ENCODE results near the gene KCNIP1.

The KCNIP1 gene

DNA sequence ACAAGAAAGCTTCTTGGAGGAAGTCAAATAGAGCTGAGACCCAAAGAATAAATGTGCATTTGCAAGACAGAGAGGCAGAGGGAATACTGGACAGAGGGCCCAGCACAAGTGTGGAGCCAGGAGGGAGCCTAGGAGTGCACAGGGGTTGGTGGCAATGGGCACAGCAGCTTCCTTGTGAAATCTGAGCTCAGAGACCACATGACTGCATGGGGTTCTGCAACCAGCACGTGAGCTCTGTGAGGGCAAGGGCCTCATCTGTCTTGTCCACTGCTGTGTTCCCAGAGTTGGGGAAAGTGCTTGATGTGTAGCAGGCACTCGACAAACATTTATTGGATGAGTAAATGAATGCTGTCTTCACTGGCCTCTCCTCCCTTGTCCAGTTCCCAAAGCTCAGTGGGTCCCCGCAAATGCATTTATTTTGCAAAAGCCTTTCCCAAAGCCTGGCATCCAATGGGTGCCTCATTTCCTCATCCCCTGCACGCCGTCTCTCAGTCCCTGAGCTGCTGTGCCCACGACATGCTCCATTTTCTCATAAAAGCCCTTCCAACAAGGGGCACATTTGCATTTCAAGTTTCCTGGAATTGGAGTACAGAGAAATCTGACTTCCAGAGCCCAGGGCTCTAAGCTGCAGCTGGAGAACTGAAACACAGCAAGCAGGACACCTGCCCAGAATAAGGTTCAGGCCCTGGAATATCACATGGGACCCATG lies 58.5 kb downstream of the KCNIP1 start:
- no peak for DNase-seq (ENCODE audit: low read depth in 2 of 2, low spot score in 1 of 2)

- DNase-seq (ENCODE audit: low read depth in 2 of 2, low spot score in 1 of 2): no peak
These were observed 59.0 kb downstream of the KCNIP1 start for GRCh38 chr5:170562875-170563228.

GRCh38 chr5:170563824-170564567 lies 60.2 kb downstream of the KCNIP1 start:
- no peak for DNase-seq (ENCODE audit: low read depth in 2 of 2, low spot score in 1 of 2)

GRCh38 chr5:170565072-170565471 lies 61.3 kb downstream of the KCNIP1 start:
- no peak for DNase-seq (ENCODE audit: low read depth in 2 of 2, low spot score in 1 of 2)

DNA sequence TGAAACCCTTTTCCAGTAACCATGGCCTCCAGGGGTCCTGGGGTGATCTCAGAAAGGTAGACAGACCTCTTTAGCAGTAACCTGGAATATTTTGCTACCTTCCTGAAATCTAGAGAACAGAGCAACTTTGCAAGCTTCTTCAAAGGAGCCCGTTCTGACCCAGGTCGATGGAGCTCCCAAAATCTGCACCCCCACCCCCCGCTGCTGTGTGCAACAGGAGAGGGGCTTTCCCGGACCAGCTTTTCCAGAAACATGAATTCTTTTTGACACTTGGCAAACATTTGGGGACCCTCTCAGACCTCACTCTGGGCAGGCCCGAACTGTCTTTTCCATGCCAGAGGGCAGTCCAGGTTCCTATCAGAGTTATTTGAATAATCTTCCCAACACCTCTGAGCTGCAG lies 65.3 kb downstream of the KCNIP1 start:
- no peak for DNase-seq (ENCODE audit: low read depth in 2 of 2, low spot score in 1 of 2)

- no peak for DNase-seq (ENCODE audit: low read depth in 2 of 2, low spot score in 1 of 2)
These were observed 66.7 kb downstream of the KCNIP1 start for GRCh38 chr5:170570476-170570875.

- DNase-seq (ENCODE audit: low read depth in 2 of 2, low spot score in 1 of 2): no peak
These were observed 67.5 kb downstream of the KCNIP1 start for GRCh38 chr5:170571281-170571731.

GRCh38 chr5:170571875-170572852 lies 68.3 kb downstream of the KCNIP1 start:
- no peak for DNase-seq (ENCODE audit: low read depth in 2 of 2, low spot score in 1 of 2)

DNA sequence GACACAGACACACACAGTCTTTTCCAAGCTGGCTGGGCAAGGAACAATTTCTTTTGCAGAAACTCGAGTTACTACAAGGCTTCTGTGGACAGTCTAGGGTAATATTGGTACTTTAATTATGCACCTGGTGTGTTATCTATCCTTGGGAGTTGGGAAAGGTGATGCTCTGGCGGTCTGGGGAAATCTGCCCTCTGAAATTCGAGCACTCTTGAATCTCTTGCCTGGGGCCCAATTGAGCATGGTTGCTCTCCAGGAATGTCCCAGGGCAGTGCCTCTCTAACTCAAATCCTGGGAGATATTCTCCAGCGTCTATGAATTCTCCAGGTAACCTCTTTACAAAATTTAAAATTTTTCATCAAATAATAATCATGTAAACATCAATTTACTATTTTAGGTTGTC lies 69.3 kb downstream of the KCNIP1 start:
- DNase-seq (ENCODE audit: low read depth in 2 of 2, low spot score in 1 of 2): no peak

GRCh38 chr5:170573660-170574059 lies 69.8 kb downstream of the KCNIP1 start:
- no peak for DNase-seq (ENCODE audit: low read depth in 2 of 2, low spot score in 1 of 2)

DNA sequence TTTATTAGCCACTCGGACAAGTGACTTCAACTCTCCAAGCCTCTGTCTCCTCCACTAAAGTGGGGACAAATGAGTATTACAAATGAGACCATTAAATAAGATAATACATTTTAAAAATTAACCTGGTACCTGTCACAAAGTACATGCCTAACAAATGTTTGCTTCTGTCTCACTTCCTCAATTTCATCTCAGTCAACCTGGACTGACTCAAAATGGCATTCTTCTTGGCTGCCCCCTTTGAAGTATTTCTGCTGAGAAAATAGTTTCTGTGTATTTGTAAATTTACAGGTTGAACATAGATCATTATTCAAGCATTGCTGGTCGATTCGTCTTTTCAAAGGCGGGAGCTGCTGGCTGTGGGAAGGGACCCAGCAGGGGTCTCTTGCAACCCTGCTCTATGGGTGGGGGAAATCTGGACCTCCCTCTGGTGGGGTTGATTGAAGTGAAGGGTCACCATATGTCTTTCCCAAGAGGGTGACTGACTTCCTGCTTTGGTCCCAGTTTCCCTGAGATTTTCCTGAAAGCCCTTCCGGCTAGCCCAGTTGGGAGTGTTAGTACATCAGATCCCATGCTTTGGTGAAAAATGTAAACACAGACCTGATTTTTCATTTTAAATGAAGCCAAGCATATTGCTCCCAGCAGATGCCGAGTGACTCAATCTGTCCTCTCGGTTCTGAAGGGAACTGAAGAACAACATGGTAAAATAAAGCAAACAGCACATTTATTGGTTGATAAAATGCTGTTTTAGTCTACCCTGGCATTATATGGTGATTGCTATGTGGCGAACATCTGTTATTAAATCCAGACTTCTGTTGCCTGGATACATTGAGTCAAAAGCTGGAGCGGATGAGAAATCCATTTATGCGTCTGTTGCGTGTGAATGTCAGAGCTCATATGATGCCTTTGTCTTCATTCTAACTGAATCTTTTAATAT lies 73.0 kb downstream of the KCNIP1 start:
- DNase-seq (ENCODE audit: low read depth in 2 of 2, low spot score in 1 of 2): no peak

DNA sequence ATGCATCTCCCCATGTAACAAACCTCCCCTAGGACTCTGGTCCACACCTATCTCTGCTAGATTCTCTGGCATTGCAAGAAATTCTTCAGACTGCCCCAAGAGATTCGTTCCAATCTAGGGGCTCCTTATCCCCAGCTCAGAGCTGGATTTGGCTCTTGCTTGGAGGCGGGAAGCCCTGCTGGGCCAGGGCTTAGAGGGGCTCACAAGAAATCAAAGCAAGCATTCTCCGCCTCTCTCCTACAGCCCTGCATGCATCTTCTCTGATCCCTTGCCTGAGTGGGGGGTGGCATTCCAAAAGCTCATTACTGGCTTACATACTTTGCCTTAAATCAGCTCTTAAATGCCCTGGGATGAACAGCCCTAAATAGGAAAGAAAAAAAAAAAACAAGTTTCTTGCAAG lies 75.8 kb downstream of the KCNIP1 start:
- no peak for DNase-seq (ENCODE audit: low read depth in 2 of 2, low spot score in 1 of 2)

GRCh38 chr5:170581211-170581610 lies 77.4 kb downstream of the KCNIP1 start:
- DNase-seq (ENCODE audit: low read depth in 2 of 2, low spot score in 1 of 2): no peak

DNA sequence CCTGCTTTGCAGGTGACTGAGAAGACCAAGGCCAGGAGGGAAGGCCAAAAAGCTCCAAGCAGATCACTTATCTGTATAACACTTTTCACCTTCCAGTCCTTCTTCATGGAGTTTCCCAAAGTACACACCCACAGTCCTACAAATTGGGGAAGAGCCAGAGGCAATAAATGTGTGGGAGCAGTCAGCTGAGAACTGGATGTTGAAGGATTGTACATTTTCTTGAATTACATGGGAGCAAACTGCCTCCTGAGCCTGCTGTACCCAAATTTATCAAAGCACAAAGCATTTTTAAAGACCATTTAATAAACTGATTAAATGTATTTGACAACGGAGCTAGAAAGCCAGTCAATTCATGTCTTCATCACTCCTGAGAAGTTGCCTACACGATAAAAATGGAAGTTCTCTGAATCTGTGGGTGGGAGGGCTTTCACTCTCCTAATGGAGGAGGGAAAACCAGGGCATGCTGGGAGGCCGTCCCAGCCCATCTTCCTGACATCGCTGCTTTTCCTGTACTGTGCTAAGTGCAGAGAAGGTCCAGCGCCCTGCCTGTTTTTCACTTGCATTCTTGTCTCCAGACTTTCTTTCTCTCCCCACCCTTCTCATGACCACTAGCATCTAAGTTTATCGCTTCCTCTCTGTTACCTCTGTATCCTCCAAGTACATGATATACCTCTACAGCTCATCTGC lies 79.0 kb downstream of the KCNIP1 start:
- no peak for DNase-seq (ENCODE audit: low read depth in 2 of 2, low spot score in 1 of 2)

DNA sequence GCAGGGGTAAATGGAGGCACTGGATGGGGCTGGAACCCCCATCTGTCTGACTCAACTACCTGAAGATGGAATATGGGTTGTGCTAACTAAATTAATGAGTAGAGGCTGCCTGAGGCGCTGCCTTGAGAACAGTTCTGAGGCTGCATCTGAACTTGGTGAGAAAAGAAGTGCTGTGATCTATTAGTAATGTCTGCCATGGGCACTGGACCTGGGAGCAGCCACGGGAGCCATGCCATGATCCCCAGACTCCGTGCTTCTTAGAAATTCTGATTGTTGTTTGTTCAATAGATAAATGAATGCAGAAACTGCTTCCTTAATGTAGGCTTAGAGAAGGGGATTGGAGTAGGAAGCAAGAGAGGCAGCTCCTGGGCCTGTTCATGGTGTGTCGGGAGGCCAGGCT lies 80.2 kb downstream of the KCNIP1 start:
- DNase-seq (ENCODE audit: low read depth in 2 of 2, low spot score in 1 of 2): no peak

GRCh38 chr5:170584450-170585058 lies 80.7 kb downstream of the KCNIP1 start:
- no peak for DNase-seq (ENCODE audit: low read depth in 2 of 2, low spot score in 1 of 2)

DNA sequence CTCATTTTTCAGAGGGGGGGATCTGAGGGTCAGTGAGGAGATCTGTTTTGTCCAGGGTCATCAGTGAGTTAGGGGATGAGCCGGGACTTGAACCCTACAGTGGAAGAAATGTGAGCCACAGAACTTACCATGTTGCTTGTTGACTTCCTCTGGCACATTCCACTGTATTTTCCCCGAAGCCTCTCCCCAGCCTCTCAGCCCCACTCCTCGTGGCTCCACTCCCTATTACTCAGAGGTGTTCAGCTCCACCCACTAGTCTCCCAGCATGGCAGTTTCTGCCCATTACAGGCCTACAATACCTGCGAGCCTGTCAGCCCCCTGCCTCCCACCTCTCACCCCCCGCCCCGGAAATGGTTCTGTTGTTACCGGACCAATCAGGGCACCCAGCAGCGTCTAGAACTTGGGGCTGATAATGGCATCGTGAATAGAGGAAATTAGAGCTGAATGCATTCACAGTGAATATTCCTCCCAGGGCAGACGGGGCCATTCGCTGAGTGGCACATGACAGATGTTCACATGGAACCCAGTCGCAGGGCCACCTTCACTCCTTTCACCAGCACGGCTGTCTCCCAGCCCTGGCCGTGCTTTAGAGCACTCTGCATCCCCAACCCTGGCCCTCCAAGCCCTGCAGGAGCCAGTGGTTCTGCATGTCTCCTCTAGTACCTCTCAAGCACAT lies 81.6 kb downstream of the KCNIP1 start:
- DNase-seq (ENCODE audit: low read depth in 2 of 2, low spot score in 1 of 2): no peak

GRCh38 chr5:170587808-170588207 lies 84.0 kb downstream of the KCNIP1 start:
- DNase-seq (ENCODE audit: low read depth in 2 of 2, low spot score in 1 of 2): no peak

GRCh38 chr5:170589643-170590042 lies 85.8 kb downstream of the KCNIP1 start:
- DNase-seq (ENCODE audit: low read depth in 2 of 2, low spot score in 1 of 2): no peak

Measured in stimulated activated CD8-positive, alpha-beta memory T cell treated with anti-CD3 and anti-CD28 coated beads, Interleukin-4, amount 100 ng/mL, for 4 hours (primary cell).